AG09309 (cell line): ENCODE data around the gene B3GALT4.

Experiments
- DNase-seq: peaks from one replicate; pipeline ENCODE4 v3.0.0-alpha.2; 2010; ENCODE audit warnings: low read depth
- H3K4me3 ChIP-seq: 2 replicates; pipeline ENCODE4 v1.5.1; 2011; ENCODE audit warnings: mild to moderate bottlenecking, low read depth, low read length, moderate library complexity; ENCODE audit not compliant: control insufficient read depth
- CTCF ChIP-seq: IDR thresholded peaks from 2 replicates; pipeline ENCODE4 v1.5.1; 2011; ENCODE audit warnings: mild to moderate bottlenecking, low read depth, low read length, inconsistent platforms; ENCODE audit not compliant: insufficient read depth, control insufficient read depth; ENCODE audit errors: missing control alignments

Gene B3GALT4

GRCh38 chr6:33316603-33317418 lies 39.9 kb downstream of the B3GALT4 start:
- TF ChIP-seq CTCF: no peak
- no peak for DNase-seq

GRCh38 chr6:33317419-33317668 lies 40.4 kb downstream of the B3GALT4 start:
- no peak for TF ChIP-seq CTCF
- peak overlapping the region; percentile 57 for H3K4me3 ChIP-seq
- DNase-seq: no peak

More at GRCh38 chr6:33316603-33317418, 39.9 kb downstream of the B3GALT4 start:
- H3K4me3 ChIP-seq: peak overlapping the region; percentile 57

GRCh38 chr6:33317669-33318425 lies 40.9 kb downstream of the B3GALT4 start, which contains the start of gene ZBTB22:
TSS of gene ZBTB22 (minus strand) at chr6:33317744. CDS start at chr6:33316916, 828 bp downstream.
- DNase-seq: peak; percentile 97
- H3K4me3 ChIP-seq: peak within 1 kb of the TSS; percentile 57
- TF ChIP-seq CTCF: no peak

- no peak for DNase-seq
- TF ChIP-seq CTCF: no peak
- H3K4me3 ChIP-seq: peak overlapping the region; percentile 57
These were observed 41.6 kb downstream of the B3GALT4 start for GRCh38 chr6:33318426-33319073.

- no peak for TF ChIP-seq CTCF
- H3K4me3 ChIP-seq: peak overlapping the region; percentile 19
- DNase-seq: no peak
These were observed 43.0 kb downstream of the B3GALT4 start for GRCh38 chr6:33319939-33320314.

GRCh38 chr6:33320315-33321181 lies 43.6 kb downstream of the B3GALT4 start:
- H3K4me3 ChIP-seq: peak overlapping the region; percentile 19
- no peak for DNase-seq
- TF ChIP-seq CTCF: no peak
